Activated T-cell treated with anti-CD3 and anti-CD28 coated beads, Interleukin-2, amount 50 U/mL, for 24 hours (primary cell): ENCODE data around the gene AFF3.

Experiments used
- DNase-seq: peaks from one replicate; pipeline ENCODE4 v3.0.0-alpha.2; 2020
- H3K27ac Mint-ChIP-seq: 2 replicates; pipeline ENCODE4 v1.8.0; 2020; ENCODE audit warnings: mild to moderate bottlenecking, mixed read lengths
- H3K27me3 Mint-ChIP-seq: 2 replicates; pipeline ENCODE4 v1.8.0; 2020; ENCODE audit warnings: mixed read lengths
- H3K36me3 Mint-ChIP-seq: 2 replicates; pipeline ENCODE4 v1.8.0; 2020; ENCODE audit warnings: low read depth, mixed read lengths
- H3K4me1 Mint-ChIP-seq: 2 replicates; pipeline ENCODE4 v1.8.0; 2020; ENCODE audit warnings: low read depth, mixed read lengths
- H3K4me3 Mint-ChIP-seq: 2 replicates; pipeline ENCODE4 v1.8.0; 2020; ENCODE audit warnings: mild to moderate bottlenecking, moderate library complexity, mixed read lengths
- H3K9me3 Mint-ChIP-seq: 2 replicates; pipeline ENCODE4 v1.8.0; 2020; ENCODE audit warnings: mixed read lengths

AFF3 gene

DNA sequence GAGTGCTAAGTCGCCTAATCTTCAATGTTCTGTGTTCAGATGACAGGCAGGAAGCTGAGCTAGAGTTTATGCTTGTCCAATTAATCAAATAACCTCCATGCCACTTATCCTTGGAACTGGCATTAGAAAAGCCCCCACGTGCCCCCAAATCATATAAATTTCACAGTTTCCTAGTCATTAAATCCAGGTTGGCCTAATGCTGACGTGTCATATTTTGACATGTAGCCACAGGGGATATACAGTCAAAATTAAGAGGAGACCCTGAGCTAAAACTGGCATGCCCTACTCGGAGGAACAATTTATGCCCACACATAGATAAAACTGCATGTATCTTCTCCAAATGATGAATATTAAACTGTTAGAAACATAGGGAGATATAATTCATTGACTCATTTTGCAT, 101.0 kb downstream of the AFF3 start:
- Mint-ChIP-seq H3K27ac (no peak overlapping the region), H3K4me3 (no peak overlapping the region), H3K4me1 (no peaks in the 10 kb centered on the region), H3K27me3 (no peaks in the 10 kb centered on the region), H3K9me3 (no peaks in the 10 kb centered on the region), H3K36me3 (no peaks in the 10 kb centered on the region)
- no peak for DNase-seq

DNA sequence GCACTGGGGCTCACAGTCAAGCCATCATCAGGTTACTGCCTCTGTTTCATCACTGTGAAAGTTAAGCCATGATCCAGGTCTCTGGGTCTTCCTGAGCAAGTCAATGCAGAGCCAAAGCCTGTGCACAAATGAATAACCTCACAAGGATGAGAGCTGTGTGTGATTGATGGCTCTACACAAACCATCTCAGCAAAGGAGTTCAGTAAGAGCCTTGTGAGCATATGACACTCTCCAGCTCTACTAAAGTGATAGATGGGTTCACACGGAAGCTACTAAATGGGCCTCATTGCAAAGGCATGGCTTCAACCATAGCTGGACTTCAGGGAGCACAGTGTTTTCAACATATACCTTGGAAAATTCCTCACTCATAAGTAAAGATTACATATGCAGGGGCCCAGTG, 101.5 kb downstream of the AFF3 start:
- Mint-ChIP-seq H3K27me3 (no peaks in the 10 kb centered on the region), H3K27ac (no peak overlapping the region), H3K36me3 (no peaks in the 10 kb centered on the region), H3K4me1 (no peaks in the 10 kb centered on the region), H3K9me3 (no peaks in the 10 kb centered on the region), H3K4me3 (no peak overlapping the region)
- no peak for DNase-seq

DNA sequence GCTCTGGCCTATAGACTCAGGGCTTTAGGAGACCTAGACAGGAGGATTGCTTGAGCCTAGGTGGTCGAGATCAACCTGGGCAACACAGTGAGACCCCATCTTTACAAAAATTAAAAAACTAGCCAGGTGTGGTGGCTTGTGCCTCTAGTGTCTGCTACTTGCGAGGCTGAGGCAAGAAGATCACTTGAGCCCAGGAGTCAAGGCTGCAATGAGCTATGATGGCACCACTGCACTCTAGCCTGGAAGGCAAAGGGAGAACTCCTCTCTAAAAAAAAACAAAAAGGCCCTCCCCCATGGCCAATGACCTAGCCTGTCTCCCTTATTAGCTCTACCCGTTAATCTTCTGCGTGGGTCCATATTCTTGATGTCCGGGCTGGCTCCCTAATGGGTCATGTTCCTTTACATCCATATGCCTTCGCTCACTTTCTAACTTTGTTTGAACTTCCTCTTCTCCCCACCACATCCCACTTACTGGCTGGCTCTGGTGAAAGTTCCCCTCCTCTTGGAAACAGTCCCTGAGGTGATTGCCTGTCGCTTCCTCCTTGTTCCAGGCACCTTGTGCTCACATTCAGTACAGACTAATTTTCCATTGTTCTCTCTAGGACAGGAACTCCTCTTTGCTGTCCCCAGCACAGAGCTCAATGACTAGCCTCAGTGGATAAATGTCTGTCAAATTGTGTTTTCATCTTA, 103.0 kb downstream of the AFF3 start:
- H3K9me3 Mint-ChIP-seq: no peaks in the 10 kb centered on the region
- H3K36me3 Mint-ChIP-seq: no peaks in the 10 kb centered on the region
- H3K27ac Mint-ChIP-seq: no peak overlapping the region
- DNase-seq: no peak
- no peaks in the 10 kb centered on the region for H3K4me1 Mint-ChIP-seq
- no peak overlapping the region for H3K4me3 Mint-ChIP-seq
- no peaks in the 10 kb centered on the region for H3K27me3 Mint-ChIP-seq

DNA sequence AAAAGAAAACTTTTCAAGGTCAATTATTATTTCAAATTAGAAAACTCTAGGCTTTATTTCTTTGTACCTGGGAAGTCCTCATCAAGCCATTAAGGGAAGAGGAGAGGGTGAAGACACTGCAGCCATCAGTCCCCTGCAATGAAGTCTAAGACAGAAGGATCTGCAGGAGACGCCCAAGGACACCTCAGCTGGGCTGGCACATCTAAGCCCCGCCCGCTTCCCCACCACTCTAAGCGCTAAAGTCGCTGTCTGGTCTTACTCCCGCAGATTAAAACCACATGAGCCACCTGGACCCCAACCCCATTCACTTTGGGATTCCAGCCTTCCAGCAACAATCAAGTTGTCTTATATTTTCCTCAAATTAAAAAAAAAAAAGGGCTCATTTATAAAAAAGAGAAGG, 104.4 kb downstream of the AFF3 start:
- H3K36me3 Mint-ChIP-seq: no peaks in the 10 kb centered on the region
- no peaks in the 10 kb centered on the region for H3K9me3 Mint-ChIP-seq
- H3K27me3 Mint-ChIP-seq: no peaks in the 10 kb centered on the region
- DNase-seq: no peak
- H3K4me1 Mint-ChIP-seq: no peaks in the 10 kb centered on the region
- no peak overlapping the region for H3K4me3 Mint-ChIP-seq
- H3K27ac Mint-ChIP-seq: no peak overlapping the region

DNA sequence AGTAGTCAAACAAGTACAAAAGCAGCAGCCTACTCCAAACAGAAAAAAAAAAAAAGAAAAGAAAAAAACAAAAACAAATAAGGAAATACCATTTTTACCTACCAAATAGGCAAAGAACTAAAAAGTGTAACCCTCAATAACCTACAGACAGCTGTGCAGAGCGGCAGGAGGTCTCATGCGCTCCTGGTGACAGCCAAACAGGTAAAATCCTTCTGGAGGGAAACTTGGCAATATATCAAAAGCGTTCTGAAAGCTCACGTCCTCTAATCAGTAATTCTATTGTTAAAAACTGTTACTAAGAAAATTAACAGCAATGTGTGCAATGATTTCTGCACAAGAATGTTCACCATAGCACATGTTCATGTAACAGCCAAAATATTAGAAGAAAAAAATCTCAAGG, 105.6 kb downstream of the AFF3 start:
- Mint-ChIP-seq H3K36me3 (no peaks in the 10 kb centered on the region), H3K4me3 (no peak overlapping the region), H3K4me1 (no peaks in the 10 kb centered on the region), H3K9me3 (no peaks in the 10 kb centered on the region), H3K27me3 (no peaks in the 10 kb centered on the region), H3K27ac (no peak overlapping the region)
- DNase-seq: no peak

DNA sequence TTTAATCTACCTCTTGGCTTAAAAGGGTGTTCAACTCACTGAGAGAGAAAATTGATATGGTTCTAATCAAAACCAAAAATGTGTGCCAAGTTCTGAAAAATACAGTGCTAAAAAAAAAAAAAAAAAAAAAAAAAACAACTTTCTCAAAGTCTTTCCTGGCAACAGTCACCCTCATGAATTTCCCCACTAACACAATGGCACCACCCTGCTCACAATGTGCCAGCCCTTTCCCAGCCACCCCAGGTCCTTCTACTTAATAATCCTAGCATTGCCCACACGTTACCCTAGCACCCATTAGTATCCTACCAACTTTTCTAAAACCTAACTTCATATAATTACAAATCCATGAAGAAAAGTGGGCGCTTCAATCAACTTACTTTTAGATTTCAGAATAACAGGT, 106.4 kb downstream of the AFF3 start:
- Mint-ChIP-seq H3K36me3 (no peaks in the 10 kb centered on the region), H3K9me3 (no peaks in the 10 kb centered on the region), H3K27ac (no peak overlapping the region), H3K4me1 (no peaks in the 10 kb centered on the region), H3K4me3 (no peak overlapping the region), H3K27me3 (no peaks in the 10 kb centered on the region)
- no peak for DNase-seq

DNA sequence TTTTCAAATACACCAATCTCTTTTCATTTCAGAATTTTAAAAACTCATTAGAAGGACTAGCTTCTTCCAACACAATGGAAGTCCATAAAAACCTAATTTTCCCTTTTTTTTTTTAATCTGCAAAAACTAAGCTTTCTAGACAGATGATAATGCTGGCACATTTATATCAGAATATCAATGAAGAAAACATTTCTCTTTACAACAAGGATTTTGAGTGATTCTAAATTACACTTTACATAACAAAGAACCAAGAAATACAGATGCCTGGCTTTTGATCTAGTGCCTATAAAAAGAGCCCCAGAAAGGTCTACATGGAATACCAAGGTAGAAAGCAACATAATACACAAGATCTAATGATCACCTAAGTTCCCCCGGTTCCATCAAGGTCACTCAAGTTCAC, 108.0 kb downstream of the AFF3 start:
- Mint-ChIP-seq H3K27ac (no peak overlapping the region), H3K4me3 (no peak overlapping the region), H3K36me3 (no peaks in the 10 kb centered on the region), H3K9me3 (no peaks in the 10 kb centered on the region), H3K4me1 (no peaks in the 10 kb centered on the region), H3K27me3 (no peaks in the 10 kb centered on the region)
- DNase-seq: no peak

DNA sequence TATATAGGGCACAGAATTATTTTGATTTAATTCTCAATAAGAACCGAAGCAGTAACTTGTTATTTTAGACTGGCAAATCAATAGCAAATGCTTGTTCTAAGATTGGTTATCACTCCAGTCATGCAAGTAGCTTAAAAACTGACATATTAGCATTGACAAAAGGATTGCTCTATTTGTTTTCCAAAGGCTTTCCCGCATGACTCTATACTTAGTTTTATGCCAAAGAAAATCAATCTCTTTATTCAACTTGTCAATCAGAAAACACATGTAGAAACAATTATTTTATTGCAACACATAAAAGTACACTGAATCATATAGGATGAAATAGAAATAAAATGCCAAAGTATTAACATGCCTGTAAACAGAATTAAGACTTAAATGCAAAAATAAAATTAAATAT, 108.4 kb downstream of the AFF3 start:
- Mint-ChIP-seq H3K4me1 (no peaks in the 10 kb centered on the region), H3K36me3 (no peaks in the 10 kb centered on the region), H3K27ac (no peak overlapping the region), H3K9me3 (no peaks in the 10 kb centered on the region), H3K27me3 (no peaks in the 10 kb centered on the region), H3K4me3 (no peak overlapping the region)
- no peak for DNase-seq

DNA sequence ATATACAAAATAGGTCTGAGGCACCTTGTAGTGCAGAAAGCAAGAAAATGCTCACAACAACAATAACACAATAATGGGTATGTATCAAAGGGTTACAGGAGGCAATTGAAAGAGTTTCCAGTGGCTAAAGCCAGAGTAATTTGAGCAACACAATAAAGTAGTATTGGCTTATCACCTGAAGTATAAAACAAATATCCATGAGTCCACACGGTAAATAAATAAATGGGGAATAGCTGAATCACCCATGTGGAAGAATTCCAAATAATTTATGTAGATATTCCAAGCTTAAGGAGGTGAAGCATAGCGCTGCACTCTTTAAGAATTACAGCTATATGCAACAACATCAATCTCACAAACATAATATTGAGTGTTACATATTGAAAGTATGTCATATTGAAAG, 110.8 kb downstream of the AFF3 start:
- Mint-ChIP-seq H3K9me3 (no peaks in the 10 kb centered on the region), H3K4me1 (no peaks in the 10 kb centered on the region), H3K36me3 (no peaks in the 10 kb centered on the region), H3K27ac (no peak overlapping the region), H3K4me3 (no peak overlapping the region), H3K27me3 (no peaks in the 10 kb centered on the region)
- no peak for DNase-seq

DNA sequence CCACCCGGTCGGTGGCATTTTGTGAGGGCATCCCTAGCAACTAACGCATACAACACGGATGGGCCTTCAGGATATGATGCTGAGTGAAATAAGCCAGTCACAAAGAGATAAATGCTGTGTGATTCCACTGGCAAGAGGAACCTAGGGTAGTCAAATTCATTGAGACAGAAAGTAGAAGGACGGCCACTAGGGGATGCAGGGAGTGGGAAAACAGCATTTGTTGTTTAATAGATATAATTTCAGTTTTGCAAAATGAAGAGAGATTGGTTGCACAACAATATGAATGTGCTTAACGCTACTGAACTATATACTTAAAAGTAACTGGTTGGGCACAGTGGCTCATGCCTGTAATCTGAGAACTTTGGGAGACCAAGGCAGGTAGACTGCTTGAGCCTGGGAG, 112.9 kb downstream of the AFF3 start:
- H3K4me1 Mint-ChIP-seq: no peaks in the 10 kb centered on the region
- H3K9me3 Mint-ChIP-seq: no peaks in the 10 kb centered on the region
- H3K36me3 Mint-ChIP-seq: no peaks in the 10 kb centered on the region
- no peak overlapping the region for H3K27ac Mint-ChIP-seq
- no peak for DNase-seq
- H3K27me3 Mint-ChIP-seq: no peaks in the 10 kb centered on the region
- H3K4me3 Mint-ChIP-seq: no peak overlapping the region

DNA sequence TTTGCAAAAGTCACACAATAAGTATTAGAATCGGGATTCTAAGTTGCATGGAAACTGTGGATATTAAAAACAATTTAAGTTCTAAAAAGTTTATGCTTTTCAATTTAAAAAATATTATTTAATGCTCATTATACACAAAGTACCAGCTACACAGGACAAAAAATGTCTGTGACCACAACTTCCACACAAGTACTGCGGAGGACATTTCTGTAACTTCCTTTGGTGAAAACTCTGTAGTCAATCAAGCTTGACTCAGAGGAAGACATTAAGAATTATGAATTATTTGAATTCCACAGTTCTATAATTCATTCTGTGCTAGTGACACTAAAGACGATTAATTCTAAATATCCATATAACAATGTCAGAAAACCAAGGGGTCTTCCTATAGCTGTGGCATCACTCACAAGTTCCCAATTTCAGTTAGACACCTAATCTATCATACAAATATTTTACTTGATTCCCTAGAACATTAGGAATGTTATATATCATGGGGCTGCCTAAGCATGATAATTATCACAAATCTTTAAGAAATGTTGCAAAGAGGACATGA, 120.5 kb downstream of the AFF3 start:
- Mint-ChIP-seq H3K36me3 (no peaks in the 10 kb centered on the region), H3K27me3 (no peaks in the 10 kb centered on the region), H3K4me1 (no peaks in the 10 kb centered on the region), H3K4me3 (no peak overlapping the region), H3K27ac (no peak overlapping the region), H3K9me3 (no peaks in the 10 kb centered on the region)
- DNase-seq: no peak

DNA sequence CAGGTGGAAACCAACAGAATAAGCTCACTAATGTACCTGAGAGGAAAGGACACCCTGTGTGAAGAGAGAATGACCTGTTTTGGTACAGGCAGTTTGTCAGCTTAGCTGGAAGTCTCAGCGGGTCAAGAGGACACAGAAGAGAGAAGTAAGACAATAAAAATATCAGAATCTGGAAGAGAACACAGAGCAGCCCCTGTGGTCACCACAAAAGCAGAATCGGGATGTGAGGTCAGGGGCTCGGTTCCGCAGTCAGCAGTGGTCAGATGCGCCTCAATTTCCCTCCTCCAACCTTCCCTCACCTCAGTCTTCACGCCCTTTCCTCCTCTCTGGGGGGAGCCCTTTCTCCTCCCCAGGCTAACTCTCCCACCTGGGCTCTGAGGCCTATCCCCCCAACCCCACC, 122.9 kb downstream of the AFF3 start:
- DNase-seq: no peak
- H3K27ac Mint-ChIP-seq: no peak overlapping the region
- no peaks in the 10 kb centered on the region for H3K4me1 Mint-ChIP-seq
- H3K4me3 Mint-ChIP-seq: no peak overlapping the region
- no peaks in the 10 kb centered on the region for H3K27me3 Mint-ChIP-seq
- H3K36me3 Mint-ChIP-seq: no peaks in the 10 kb centered on the region
- H3K9me3 Mint-ChIP-seq: no peaks in the 10 kb centered on the region

DNA sequence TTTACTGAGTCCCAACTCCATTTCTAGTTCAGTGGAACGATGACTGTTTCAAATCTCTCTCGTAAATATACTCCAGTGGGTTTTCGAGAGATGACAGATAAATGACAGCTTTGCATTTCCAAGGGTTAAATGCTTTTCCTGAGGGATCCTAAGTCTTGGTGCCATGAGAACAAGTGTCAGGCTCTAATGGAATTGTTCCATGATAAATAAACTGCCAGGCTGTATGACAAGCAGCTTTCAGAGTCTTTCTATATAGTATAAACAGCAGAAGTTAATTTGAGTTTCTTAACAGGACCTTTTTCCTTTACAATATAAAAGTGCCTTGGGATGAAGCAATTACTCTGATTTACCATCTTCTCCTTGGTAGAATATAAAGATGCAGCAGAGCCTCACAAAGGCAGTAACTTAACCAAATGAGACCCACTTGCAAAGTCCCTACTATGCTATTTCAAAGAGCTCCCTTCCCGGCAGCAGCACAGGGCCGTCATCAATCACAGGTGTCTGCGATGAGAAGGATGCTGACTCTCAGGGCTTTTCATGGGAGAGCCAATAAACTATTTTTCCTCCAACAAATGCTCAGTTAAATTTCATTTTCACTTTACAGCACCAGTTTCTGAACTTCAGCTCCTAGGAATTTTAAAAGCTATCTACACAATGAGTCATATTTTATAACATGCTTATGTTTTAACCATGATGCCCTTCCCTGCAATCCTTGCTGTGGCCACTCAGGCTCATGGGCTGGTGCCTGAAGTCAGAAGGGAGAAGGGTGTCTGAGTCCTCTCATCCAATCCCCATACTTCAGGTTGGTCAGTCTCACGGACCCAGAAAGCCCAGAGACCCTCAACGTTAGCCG, 123.8 kb downstream of the AFF3 start:
- no peak for DNase-seq
- Mint-ChIP-seq H3K27ac (no peak overlapping the region), H3K36me3 (no peaks in the 10 kb centered on the region)

DNA sequence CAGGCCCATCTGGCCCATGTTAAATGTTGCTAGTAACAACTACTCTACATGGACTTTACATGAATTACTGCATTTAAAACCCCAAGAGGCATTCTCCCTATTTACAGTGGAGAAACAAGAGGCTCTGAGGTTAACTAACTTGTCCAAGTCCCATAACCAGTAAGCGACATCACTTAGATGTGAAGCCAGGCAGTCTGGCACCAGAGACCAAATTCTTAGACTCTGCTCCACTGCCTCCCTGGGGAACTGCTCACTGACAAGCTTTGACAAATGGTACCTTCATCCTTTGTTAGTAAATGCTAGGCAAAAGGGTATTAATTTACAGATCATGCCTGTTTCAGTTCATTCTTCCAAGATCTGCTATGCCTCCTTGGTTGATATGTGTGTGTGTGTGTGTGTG, 124.8 kb downstream of the AFF3 start:
- Mint-ChIP-seq H3K4me3 (no peak overlapping the region), H3K27me3 (no peaks in the 10 kb centered on the region), H3K4me1 (no peaks in the 10 kb centered on the region), H3K36me3 (no peaks in the 10 kb centered on the region), H3K9me3 (no peaks in the 10 kb centered on the region), H3K27ac (no peak overlapping the region)
- no peak for DNase-seq

More for the DNA sequence above, 123.8 kb downstream of the AFF3 start:
- H3K9me3 Mint-ChIP-seq: no peaks in the 10 kb centered on the region
- H3K27me3 Mint-ChIP-seq: no peaks in the 10 kb centered on the region
- no peak overlapping the region for H3K4me3 Mint-ChIP-seq
- no peaks in the 10 kb centered on the region for H3K4me1 Mint-ChIP-seq

DNA sequence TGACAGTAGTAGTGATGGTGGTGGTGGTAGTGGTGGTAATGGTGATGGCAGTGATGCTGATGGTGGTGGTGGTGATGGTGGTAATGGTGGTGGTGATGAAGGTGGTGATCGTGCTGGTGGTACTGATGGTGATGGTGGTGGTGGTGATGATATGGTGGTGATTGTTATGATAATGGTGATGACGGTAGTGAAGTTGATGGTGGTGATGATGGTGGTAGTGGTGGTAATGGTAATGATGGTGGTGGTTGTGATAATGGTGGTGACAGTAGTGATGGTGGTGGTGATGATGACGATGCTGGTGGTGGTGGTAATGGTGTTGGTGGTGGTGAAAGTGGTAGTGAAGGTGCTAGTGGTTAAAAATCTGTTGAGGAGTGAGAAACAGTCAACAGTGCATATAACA, 125.6 kb downstream of the AFF3 start:
- Mint-ChIP-seq H3K27me3 (no peaks in the 10 kb centered on the region), H3K36me3 (no peaks in the 10 kb centered on the region), H3K4me3 (no peak overlapping the region), H3K27ac (no peak overlapping the region), H3K9me3 (no peaks in the 10 kb centered on the region), H3K4me1 (no peaks in the 10 kb centered on the region)
- DNase-seq: no peak
